Head of caudate nucleus (tissue), 42 donors: ENCODE results near the gene GORASP1.

ENCODE experiments used
- DNase-seq, 42 donors: peaks; one replicate each; pipeline versions ENCODE4 v3.0.0 to v3.0.0-alpha.2; 2020 to 2021; ENCODE audit warnings: mixed read lengths in 7 of 42
- intact Hi-C: fragments of 100-400 bp; cut with DNase I; formaldehyde crosslinking; loops from one replicate; pipeline ENCODE4 v1.15.0; 2022

The GORASP1 gene

DNA sequence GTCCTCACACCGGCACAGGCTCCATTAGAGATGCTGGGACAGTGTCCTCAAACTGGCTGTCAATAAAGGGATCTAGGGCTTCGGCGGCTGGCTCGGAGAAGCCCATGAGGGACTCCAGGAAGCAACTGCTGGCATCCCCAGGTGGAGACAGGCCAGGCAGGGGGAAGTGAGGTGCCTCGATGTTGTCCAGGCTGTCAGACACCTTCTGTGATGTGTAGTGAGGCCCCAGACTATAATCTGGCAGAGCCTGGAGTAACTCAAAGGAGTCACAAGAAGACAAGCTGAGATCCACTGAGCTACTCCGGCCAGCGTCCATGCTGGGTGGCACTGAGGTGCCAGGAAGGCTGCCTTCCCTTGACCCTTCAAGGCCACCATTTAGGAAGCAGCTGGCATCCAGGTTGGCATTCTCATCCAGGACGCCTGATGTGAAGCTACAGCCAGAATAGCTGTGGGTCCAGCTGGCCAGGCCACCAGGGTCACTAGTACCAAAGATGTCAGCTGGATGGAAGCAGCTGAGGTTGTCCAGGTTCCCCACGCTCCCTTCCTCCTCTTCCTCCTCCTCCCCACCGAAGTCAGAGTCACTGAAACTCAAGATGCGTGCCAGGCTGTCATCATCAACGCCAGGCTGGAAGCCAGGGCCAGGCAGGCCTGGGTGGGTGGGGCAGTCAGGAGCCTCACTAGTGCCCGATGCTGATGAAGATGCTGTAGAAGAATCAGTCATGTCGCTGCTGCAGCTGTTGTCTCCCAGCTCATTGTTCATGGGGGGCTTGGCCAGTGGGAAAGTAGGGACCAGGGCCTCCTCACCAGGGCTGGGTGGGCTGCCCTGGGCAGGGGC lies 35.8 kb upstream of the GORASP1 start:
- intact Hi-C loops = no loop called here
- DNase-seq = peak in 3 of 42 donors; percentile 15 to 43 (median 35)

DNA sequence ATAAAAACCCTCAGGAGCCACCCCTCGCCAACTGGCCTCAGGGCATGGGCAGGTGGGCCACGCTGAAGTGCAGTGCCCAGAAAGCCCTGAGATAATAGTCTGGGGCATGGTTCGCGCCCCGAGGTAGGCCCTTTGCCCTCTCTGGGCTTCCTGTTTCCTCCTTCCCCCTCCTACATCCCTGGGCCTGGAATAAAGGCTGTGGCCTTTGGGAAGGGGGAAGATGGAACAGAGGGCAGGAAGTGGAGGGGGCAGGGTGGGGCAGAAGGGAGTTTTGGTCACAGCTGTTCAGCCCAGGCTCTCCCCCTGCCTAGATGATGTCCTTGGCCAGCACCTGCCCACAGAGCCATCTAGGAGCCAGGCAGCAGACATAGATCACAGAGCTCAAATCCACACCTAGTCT lies 34.6 kb upstream of the GORASP1 start:
- peak in 1 of 42 donors; percentile 10 for DNase-seq
- intact Hi-C loops = no loop called here

DNA sequence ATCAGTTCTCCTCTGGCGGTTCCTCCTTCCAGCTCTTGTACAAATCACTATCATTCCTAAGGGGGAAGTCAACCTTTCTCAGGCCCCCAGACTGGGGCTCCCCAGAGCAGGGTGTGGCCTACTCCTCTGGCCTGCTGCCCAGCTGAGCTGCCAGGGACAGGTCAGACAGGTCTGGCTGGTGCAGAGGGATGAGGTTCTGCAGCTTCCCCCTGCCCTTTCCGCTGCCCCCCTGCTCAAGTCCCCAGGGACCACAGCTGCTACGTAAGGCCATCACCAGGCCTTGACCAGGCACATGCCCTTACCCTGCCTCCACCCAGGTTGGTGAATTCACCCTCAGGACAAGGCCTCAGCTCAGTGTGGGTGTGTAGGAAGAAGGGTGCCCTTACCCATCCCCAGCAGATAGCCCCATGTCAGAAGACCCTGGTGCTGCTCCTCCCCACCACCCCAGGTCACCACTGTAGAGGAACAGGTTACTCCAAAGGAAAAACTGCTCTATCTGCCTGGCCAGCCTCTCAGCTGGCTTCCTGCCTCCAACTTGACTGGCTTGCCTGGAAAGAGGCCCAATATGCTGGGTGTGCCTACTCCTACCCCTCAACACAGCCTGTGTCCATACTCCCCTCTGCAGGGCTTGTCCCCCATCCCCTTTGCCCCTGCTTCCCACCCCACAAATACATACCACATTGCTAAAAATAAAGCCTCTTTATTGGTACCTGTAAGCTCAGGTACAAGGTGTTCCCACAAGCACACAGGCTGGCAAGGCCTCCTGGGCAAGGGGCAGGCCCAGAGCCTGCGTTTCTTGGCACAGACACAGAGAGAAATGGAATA lies 34.0 kb upstream of the GORASP1 start:
- intact Hi-C loops = no loop called here

DNA sequence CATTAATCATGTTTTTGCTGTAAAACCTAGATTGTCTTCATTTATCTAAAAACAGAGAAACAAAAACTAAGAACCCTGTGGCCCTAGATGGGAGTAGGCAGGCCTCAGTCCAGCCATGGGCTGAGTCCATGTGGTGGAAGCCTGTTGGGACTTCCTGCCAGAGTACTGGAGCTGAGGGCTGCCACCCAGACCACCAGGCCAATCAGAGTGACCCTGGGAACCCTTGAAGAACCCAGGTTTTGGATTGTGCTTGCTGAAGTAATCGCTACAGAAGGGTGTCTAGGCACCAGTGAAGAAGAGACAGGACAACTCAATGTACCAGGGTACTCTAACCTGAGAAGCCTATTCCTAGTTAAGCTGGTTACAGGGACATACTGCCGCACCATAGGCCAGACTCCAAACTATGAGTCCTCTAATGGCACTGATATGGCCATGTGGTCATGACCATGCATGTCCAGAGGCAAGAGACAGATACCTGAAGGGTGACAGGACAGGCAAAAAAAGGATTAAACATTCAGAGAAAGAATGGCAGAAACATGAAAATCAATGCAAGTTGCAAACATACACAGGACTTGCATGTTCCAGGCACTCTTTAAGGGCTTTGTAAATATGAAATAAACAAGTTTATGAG lies 33.0 kb upstream of the GORASP1 start:
- no peak for DNase-seq
- intact Hi-C loops = no loop called here

More for the DNA sequence above, 34.0 kb upstream of the GORASP1 start:
- peak in 1 of 42 donors; percentile 15 for DNase-seq

DNA sequence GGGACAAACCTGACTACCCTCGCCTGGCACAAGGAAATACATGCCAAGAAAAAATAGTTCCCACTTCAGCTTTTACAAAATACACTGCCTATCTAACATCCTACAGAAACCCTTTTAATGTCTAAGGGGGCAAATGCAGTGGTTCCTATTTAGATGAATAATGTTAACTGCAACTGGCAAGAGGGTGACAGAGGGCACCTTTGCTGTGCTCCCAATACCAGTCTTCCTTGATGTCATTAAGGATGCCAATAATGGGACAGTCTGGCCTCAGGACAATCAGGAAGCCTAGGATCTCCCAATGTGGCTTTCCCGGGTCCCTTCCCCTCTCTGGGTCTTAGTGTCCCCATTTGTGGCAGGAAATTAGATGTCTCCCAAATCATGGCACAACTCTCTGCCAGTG lies 32.0 kb upstream of the GORASP1 start:
- intact Hi-C loops = no loop called here
- DNase-seq = peak in 1 of 42 donors; percentile 13

DNA sequence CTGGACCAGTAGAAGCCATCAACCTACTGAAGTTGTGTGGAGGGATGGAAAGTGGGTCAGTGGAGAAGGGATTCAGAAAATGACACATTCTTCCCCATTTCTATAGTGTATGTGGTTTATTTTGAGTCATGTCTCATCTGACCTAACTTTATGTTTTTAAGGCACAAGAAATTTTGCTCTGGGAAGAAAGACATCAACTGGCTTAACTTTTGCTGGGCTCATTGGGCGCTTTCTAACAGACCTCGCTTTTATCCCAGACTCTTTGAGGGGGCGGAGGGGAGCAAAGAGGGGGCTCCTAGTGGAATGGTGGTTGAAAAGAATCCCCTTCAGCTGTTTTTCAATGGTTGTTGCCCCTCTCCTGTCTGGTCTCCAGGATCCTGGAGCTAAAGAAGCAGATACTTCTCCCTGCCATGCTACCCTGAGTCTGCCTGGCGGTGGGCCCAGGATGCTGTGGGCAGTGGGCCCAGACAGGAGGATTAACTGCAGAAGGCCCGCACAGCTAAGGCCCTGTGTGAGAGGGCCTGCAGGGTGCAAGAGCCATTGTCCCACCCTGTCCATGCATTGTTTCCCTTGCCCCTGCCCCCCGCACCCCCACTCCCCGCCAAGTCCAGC lies 31.5 kb upstream of the GORASP1 start:
- DNase-seq = peak in 37 of 42 donors; percentile 39 to 82 (median 62)
- intact Hi-C loops = no loop called here

DNA sequence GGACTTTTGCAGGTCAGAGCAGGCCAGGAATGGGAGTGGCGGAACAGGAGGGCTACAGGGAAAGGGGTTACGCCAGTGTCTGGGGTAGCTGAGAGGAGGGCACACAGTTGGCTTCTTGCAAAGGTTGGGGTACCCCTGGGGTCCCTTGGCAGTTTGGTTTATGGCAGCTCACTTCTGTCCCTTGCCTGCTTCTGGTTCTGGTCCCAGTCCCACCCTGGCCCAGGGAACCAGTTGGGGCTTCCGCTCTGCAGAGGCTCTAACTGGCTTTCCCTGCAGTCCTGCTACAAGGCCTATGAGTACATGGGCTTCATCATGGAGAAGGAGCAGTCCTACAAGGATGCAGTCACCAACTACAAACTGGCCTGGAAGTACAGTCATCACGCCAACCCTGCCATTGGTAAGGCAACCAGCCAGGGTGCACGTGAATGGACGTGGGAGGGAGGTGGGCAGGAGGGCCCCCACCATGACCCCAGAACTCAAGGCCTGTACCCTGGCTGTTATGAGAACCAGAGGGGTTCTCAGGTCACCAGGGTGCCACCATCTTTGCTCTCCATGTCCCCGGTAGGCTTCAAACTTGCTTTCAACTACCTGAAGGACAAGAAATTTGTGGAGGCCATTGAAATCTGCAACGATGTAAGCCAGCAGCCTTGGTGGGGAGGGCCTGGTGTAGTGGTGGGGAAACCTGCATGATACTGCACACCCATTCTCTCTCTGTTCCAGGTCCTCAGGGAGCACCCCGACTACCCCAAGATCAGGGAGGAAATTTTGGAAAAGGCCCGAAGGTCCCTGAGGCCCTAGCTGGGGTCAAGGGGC lies 30.8 kb upstream of the GORASP1 start:
- intact Hi-C loops = no loop called here
- DNase-seq = peak in 1 of 42 donors; percentile 10

DNA sequence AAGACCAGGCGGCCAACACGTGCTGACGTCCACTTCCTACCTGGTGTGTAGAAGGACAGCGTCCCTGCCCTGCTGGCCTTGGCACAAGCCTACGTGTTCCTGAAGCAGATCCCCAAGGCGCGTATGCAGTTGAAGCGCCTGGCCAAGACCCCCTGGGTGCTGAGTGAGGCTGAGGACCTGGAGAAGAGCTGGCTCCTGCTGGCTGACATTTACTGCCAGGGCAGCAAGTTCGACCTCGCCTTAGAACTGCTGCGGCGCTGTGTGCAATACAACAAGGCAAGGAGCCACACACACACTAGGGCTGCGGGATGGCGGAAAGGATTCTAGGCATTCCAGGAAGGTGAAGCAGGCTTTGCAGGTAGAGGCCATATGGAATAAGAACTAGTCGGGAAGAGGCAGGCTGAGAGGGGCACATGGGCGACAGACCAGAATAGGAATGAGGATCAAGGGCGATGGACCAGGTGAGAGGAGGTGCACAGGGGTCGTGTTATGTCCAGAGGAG lies 30.1 kb upstream of the GORASP1 start:
- intact Hi-C loops = no loop called here
- DNase-seq = no peak

DNA sequence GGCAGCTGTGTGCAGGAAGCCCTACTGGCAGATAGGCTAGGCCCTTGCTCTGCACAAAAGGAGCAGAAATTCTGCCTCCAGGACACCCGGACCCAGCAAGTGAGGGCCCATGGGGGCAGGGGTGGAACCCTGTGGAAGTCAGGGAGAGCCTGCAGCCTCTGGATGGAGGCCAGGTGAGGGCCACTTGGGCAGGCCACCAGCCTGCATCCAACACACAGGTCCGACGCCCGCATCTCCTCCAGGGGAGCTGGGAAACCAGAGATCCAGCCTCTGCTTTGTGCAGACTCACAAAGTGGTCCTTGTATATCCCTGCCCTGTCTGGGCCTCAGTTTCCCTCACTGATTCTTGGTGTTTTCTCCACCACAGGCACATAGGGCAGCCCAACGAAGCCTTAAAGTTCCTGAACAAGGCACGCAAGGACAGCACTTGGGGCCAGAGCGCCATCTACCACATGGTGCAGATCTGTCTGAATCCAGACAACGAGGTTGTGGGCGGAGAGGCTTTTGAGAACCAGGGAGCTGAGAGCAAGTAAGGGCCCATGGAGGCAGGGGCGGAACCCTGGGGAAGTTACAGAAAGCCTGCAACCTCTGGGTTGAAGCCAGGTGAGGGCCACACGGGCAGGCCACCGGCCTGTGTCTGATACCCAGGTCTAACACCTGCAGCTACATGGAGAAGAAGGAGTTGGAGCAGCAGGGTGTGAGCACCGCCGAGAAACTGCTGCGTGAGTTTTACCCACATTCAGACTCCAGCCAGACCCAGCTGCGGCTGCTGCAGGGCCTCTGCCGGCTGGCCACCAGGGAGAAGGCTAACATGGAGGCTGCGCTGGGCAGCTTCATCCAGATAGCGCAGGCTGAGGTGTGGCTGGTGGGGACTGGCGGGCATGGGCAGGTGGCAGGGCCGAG lies 29.4 kb upstream of the GORASP1 start:
- intact Hi-C loops = no loop called here
- no peak for DNase-seq

DNA sequence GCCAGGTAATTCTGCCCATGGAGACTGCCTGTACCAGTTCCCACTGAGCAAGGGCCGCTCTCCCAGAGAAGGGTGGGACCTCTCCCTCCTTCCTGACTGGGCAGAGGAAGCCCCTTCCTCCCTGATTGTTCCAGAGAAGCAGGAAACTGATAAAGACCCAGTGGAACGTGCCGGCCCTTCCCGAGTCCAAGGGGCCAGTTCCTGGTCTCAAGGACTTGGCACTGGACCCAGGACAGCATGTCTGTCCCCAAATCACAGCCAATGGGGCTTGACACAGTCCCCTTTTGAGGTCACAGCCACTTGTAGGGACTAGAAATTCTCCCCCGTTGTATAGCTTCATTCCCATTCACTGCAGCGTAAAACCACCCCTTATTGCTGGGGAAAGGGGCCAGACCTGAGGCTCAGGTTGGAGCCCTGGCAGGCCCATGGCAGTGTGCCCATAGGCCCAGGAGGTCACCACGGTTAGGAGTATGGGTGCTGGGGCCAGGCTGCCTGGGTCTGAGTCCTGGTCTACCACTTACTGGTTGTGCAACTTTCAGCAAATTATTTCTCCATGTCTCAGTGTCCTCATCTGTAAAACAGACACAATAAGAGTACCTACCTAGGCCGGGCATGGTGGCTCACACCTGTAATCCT lies 27.9 kb upstream of the GORASP1 start:
- intact Hi-C loops = no loop called here
- DNase-seq = no peak

DNA sequence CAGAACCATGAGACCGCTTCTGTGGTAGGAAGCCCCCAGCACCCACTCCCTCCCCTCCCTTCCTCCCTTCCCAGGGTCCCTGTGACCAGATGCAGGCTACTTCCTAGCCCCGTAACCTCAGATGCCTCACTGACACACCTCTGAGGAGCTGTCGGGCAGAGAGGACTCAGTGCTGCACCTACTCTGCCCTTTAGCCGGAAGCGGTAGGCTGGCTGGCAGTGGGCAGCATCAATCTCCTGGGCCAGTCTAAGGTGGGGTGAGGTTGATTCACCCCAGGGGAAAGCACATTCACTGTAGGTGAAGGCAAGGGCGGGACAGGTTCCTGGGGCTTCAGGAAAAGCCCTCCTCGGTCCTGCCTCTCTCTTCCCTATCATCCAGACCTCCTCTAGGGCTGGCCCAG lies 26.9 kb upstream of the GORASP1 start:
- intact Hi-C loops = no loop called here

DNA sequence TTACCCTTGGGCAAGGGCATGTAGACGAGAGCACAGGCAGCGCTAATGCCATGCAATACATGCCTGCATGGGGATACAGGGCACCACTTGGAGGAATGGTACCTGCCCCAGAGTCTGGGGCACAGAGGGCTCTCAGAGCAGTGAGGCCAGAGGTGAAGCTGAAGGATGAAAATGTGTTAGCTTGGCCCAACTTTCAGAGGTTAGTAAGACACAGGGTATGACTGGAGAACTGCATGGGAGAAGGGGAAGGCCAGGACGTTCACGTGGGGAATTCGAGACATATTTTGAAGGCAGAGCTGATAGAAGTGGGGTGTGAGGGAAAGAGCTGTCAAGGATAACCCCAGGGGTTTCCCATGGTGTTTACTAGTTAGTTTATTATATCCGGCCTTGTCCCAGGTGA lies 26.4 kb upstream of the GORASP1 start:
- intact Hi-C loops = no loop called here
- peak in 1 of 42 donors; percentile 7 for DNase-seq

More for the DNA sequence above, 26.9 kb upstream of the GORASP1 start:
- DNase-seq = peak in 1 of 42 donors; percentile 2

DNA sequence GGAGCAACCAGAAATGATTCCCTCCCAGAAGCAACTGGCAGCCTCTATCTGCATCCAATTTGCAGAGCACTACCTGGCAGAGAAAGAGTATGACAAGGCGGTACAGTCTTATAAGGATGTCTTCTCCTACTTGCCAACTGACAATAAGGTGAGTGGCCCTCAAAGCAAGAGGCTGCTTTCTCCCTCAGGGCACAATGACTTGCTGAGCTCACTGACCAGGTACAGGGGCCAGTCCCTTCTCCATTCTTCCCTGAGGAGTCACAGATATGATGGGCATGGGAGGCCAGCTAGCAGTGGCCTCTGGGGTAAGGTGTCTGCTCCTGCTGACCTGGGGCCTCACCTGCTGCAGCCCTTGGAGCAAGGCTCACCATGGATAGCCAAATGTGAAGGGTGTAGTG lies 25.7 kb upstream of the GORASP1 start:
- DNase-seq = no peak
- intact Hi-C loops = no loop called here

DNA sequence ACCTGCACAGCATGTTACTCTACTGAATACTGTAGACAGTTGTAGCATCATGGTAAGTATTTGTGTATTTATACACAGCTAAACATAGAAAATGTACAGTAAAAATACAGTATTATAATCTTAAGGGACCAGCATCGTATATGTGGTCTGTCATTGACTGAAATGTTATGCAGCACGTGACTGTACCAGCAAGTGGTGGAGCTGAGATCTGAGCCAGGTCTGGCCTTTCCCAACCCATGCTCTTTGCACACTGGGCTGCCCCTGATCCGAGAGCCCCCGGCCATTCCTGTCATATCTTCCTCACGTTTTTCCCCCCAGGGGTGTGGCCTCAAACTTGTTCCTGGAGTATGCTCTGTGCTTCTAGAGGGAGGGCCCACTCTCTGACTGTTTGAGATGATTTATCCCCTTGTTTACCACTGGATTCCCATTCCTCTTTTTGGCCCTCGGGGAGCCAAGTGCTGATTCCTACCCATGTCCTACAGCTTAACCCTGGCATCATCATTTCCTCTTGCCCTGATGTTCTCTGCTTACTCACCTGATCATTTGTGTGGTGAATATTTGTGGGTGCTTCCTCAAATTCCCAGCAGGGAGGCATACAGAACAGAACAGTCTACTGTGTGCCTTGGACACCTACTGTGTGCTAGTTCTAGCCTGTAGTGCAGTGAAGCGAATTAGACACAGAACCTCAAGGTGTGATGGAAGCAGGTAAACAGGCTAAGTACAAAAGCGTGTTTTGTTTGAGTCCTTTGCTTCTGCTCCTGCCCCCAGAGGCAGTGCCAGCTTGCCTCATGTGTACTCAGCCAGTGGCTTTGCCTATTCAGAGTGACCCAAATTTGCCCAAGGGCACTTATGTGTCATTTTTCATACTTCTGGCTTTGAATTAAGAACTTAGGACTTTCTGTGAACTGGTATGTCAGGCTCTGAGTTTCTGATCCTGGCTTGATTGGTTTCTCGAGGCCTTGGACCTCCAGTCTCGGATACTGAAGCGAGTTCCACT lies 25.0 kb upstream of the GORASP1 start:
- DNase-seq = no peak
- intact Hi-C loops = no loop called here

DNA sequence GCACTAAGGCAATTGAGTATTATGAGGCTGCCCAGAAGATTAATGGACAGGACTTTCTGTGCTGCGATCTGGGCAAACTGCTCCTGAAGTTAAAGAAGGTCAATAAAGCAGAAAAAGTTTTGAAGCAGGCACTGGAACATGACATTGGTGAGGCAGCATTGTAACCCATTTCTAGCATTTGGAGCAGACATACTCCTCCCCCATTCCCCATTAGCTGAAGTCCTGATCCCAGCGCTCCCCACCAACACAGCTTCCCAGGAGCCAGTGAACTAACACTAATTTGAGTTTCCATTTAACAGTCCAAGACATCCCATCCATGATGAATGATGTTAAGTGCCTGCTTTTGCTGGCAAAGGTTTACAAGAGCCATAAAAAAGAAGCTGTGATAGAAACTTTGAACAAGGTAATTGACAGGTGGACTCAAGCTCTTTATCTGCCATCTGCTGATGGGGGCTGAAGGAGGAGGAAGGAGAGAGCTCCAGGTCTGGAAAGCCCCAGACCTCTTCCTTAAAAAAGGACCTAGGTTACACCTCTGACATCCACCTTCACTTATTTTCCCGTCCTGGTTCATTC lies 23.4 kb upstream of the GORASP1 start:
- DNase-seq = no peak
- intact Hi-C loops = no loop called here
